OCI-M2 (cell line): ENCODE results near the gene EPHB3.

ENCODE experiments used
- DNase-seq: peaks from one replicate; lab custom pipeline; 2025; ENCODE audit not compliant: unreplicated experiment; lab: John Stamatoyannopoulos, UW

The EPHB3 gene

GRCh38 chr3:184543256-184543655, 18.3 kb upstream of the EPHB3 start:
- DNase-seq = no peak

GRCh38 chr3:184543843-184544512, 17.6 kb upstream of the EPHB3 start:
- DNase-seq = peak; percentile 58

- DNase-seq = no peak
These were observed 17.1 kb upstream of the EPHB3 start for GRCh38 chr3:184544513-184544861.

GRCh38 chr3:184545769-184546168, 15.8 kb upstream of the EPHB3 start:
- DNase-seq = no peak

GRCh38 chr3:184546252-184546651, 15.3 kb upstream of the EPHB3 start:
- no peak for DNase-seq

- no peak for DNase-seq
These were observed 11.6 kb upstream of the EPHB3 start for GRCh38 chr3:184549796-184550577.

- DNase-seq = no peak
These were observed 10.5 kb upstream of the EPHB3 start for GRCh38 chr3:184551103-184551502.

GRCh38 chr3:184551614-184552256, 9.8 kb upstream of the EPHB3 start:
- DNase-seq = no peak

GRCh38 chr3:184552296-184552695, 9.3 kb upstream of the EPHB3 start:
- DNase-seq = no peak

- no peak for DNase-seq
These were observed 8.7 kb upstream of the EPHB3 start for GRCh38 chr3:184552863-184553262.

GRCh38 chr3:184553385-184553784, 8.2 kb upstream of the EPHB3 start:
- no peak for DNase-seq

GRCh38 chr3:184554461-184554860, 7.1 kb upstream of the EPHB3 start:
- DNase-seq = no peak

- no peak for DNase-seq
These were observed 4.8 kb upstream of the EPHB3 start for GRCh38 chr3:184556582-184557347.

- DNase-seq = no peak
These were observed 4.1 kb upstream of the EPHB3 start for GRCh38 chr3:184557348-184557950.

GRCh38 chr3:184558726-184559125, 2.9 kb upstream of the EPHB3 start:
- DNase-seq = no peak

- no peak for DNase-seq
These were observed 2.2 kb upstream of the EPHB3 start for GRCh38 chr3:184559336-184559735.

GRCh38 chr3:184560531-184560930, 1.1 kb upstream of the EPHB3 start:
- DNase-seq = no peak

GRCh38 chr3:184561913-184562877, 610 bp downstream of the EPHB3 start:
- DNase-seq = no peak

- DNase-seq = no peak
These were observed 1.4 kb downstream of the EPHB3 start for GRCh38 chr3:184562878-184563560.
